Duodenal mucosa (tissue), 2 donors: ENCODE measurements around the gene PYGB.

Source experiments
- H3K27ac ChIP-seq: one replicate; pipeline ENCODE4 v1.7.0; 2013; ENCODE audit warnings: low read depth, low read length
- H3K27me3 ChIP-seq, 2 donors: one replicate each; pipeline ENCODE4 v1.7.0; 2013; ENCODE audit warnings: low read length in 2 of 2, control low read depth in 1 of 2; ENCODE audit not compliant: insufficient read depth in 2 of 2, control insufficient read depth in 1 of 2
- H3K36me3 ChIP-seq, 2 donors: one replicate each; pipeline ENCODE4 v1.7.0; 2013; ENCODE audit warnings: low read length in 2 of 2, control low read depth in 1 of 2; ENCODE audit not compliant: insufficient read depth in 2 of 2, control insufficient read depth in 1 of 2
- H3K4me1 ChIP-seq, 2 donors: one replicate each; pipeline ENCODE4 v1.7.0; 2013; ENCODE audit warnings: low read length in 2 of 2, control low read depth in 1 of 2; ENCODE audit not compliant: insufficient read depth in 2 of 2, control insufficient read depth in 1 of 2
- H3K4me3 ChIP-seq, 2 donors: one replicate each; pipeline ENCODE4 v1.7.0; 2013; ENCODE audit warnings: low read length in 2 of 2, low read depth in 1 of 2
- H3K9ac ChIP-seq, 2 donors: one replicate each; pipeline ENCODE4 v1.7.0; 2013; ENCODE audit warnings: low read length in 2 of 2, low read depth in 1 of 2
- H3K9me3 ChIP-seq, 2 donors: one replicate each; pipeline ENCODE4 v1.7.0; 2013; ENCODE audit warnings: low read length in 2 of 2, control low read depth in 1 of 2; ENCODE audit not compliant: control insufficient read depth in 1 of 2

The PYGB gene

GRCh38 chr20:25216199-25216945 lies 31.5 kb upstream of the PYGB start:
- no peak overlapping the region for H3K9ac ChIP-seq
- H3K27ac ChIP-seq, result no peak overlapping the region
- no peak overlapping the region for H3K4me3 ChIP-seq
- no peaks in the 10 kb centered on the region for H3K27me3 ChIP-seq
- H3K36me3 ChIP-seq, result peaks cover 43 to 96% of the 10 kb centered on the region in 2 donors
- no peaks in the 10 kb centered on the region for H3K9me3 ChIP-seq
- no peaks in the 10 kb centered on the region for H3K4me1 ChIP-seq

GRCh38 chr20:25217161-25218108 lies 30.4 kb upstream of the PYGB start:
- H3K9me3 ChIP-seq, result no peaks in the 10 kb centered on the region
- H3K27ac ChIP-seq, result no peak overlapping the region
- H3K27me3 ChIP-seq, result no peaks in the 10 kb centered on the region
- no peak overlapping the region for H3K4me3 ChIP-seq
- no peaks in the 10 kb centered on the region for H3K4me1 ChIP-seq
- peaks cover 39 to 90% of the 10 kb centered on the region in 2 donors for H3K36me3 ChIP-seq
- H3K9ac ChIP-seq, result no peak overlapping the region

DNA sequence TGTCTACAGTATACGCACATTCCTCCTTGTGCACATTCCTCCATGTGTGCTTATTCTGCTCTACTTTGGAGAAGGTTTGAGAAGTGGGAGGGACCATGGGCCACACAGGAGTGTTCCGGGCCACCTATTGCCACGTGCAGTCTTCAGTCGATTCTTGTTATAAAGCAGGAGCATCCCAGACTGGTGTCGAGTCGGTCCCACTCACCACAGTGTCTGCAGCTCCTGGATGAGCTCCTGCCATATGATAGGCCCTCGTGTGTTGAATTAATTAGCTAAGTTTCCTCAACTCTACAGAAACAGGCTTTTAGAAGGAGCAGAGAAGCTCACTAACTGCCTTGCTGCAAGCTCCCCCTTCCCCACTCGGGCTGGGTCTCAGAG lies 29.8 kb upstream of the PYGB start:
- Histone ChIP-seq H3K27ac (no peak overlapping the region), H3K9ac (no peak overlapping the region), H3K36me3 (peaks cover 39 to 87% of the 10 kb centered on the region in 2 donors), H3K9me3 (no peaks in the 10 kb centered on the region), H3K27me3 (no peaks in the 10 kb centered on the region), H3K4me3 (no peak overlapping the region), H3K4me1 (no peaks in the 10 kb centered on the region)

GRCh38 chr20:25218492-25218891 lies 29.4 kb upstream of the PYGB start:
- Histone ChIP-seq H3K36me3 (peaks cover 39 to 86% of the 10 kb centered on the region in 2 donors), H3K27ac (no peak overlapping the region), H3K27me3 (no peaks in the 10 kb centered on the region), H3K9me3 (no peaks in the 10 kb centered on the region), H3K9ac (no peak overlapping the region), H3K4me1 (no peaks in the 10 kb centered on the region), H3K4me3 (no peak overlapping the region)

- Histone ChIP-seq H3K27ac (no peak overlapping the region), H3K4me1 (no peaks in the 10 kb centered on the region), H3K36me3 (peaks cover 35 to 83% of the 10 kb centered on the region in 2 donors), H3K9ac (no peak overlapping the region), H3K4me3 (no peak overlapping the region), H3K9me3 (no peaks in the 10 kb centered on the region), H3K27me3 (no peaks in the 10 kb centered on the region)
These were observed 28.5 kb upstream of the PYGB start for GRCh38 chr20:25219365-25219764.

DNA sequence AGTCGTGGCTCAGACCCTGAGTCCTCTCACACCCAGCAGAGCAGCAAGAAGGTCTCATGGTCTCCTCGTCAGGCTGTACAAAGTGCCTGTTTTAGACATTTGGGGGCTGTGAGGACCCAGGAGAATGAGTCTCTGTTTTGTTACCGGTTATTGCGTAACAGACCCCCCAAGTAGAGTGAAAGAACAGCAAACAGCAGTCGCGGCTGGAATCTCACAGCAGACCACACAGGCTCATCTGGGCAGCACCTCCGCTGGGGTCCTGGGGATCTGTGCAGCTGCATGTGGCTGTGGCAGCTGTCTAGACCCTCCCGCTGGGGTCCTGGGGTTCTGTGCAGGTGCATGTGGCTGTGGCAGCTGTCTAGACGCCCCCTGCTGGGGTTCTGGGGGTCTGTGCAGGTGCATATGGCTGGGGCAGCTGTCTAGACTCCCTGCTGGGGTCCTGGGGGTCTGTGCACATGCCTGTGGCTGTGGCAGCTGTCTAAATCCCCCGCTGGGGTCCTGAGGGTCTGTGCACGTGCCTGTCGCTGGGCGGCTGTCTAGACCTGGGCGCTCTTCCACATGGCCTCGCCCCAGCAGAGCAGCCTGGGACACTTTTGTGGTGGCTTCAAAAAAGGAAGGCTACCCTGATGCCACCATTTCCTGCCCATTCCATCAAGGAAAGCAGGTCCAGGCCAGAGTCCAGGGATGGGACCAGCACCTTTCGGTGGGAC lies 27.7 kb upstream of the PYGB start:
- Histone ChIP-seq H3K36me3 (peaks cover 34 to 83% of the 10 kb centered on the region in 2 donors), H3K27ac (no peak overlapping the region), H3K9ac (no peak overlapping the region), H3K9me3 (no peaks in the 10 kb centered on the region), H3K4me1 (no peaks in the 10 kb centered on the region), H3K4me3 (no peak overlapping the region), H3K27me3 (no peaks in the 10 kb centered on the region)

DNA sequence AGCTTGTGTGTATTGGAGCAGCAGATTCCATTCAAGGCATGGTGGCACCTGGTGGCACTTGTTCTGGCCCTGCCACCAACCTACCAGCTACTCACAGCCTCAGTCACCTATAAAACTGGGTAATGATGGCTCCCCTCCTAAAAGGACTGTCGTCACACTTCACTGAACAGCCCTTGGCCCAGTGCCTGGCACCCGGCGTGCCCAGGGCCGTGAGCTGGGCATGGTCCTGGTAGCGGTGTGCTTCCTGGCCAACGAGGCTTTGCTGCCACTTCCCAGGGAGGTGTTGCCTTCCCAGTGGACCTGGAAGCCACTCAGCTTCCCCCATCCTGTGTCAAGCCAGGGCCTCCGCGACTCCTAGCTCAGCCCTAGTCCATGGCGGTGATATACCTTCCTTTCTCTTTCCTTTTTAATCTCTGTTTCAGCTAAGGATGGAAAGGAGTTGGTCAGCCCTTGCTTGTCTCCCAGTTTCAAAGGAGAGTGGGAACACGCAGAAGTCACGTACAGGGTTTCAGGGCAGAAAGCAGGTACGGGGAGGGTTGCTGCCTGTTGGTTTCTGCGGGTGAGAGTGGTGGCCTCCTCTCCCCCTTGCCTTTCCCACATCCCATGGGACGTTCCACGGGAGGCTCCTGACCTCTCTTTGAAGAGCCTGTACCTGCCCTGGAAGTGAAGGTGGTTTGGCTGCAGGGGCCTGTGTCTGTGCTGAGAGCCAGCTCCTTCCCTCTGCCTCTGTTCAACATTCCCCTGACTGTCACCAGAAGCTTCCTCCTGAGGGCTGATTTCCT lies 26.9 kb upstream of the PYGB start:
- Histone ChIP-seq H3K4me3 (no peak overlapping the region), H3K27ac (no peak overlapping the region), H3K36me3 (peaks cover 26 to 81% of the 10 kb centered on the region in 2 donors), H3K4me1 (no peaks in the 10 kb centered on the region), H3K9me3 (no peaks in the 10 kb centered on the region), H3K27me3 (no peaks in the 10 kb centered on the region), H3K9ac (no peak overlapping the region)

- Histone ChIP-seq H3K27ac (no peak overlapping the region), H3K36me3 (peaks cover 23 to 79% of the 10 kb centered on the region in 2 donors), H3K4me3 (no peak overlapping the region), H3K4me1 (no peaks in the 10 kb centered on the region), H3K27me3 (no peaks in the 10 kb centered on the region), H3K9me3 (no peaks in the 10 kb centered on the region), H3K9ac (no peak overlapping the region)
These were observed 26.1 kb upstream of the PYGB start for GRCh38 chr20:25221592-25222460.
